Gastroesophageal sphincter (tissue), 3 donors: ENCODE results near the gene NTN3.

Source experiments
- POLR2A ChIP-seq, 2 donors: fragments of 450-650 bp; IDR thresholded peaks; one replicate each; pipeline ENCODE4 v1.6.1; 2017; ENCODE audit warnings: antibody characterized with exemption in 2 of 2, mild to moderate bottlenecking in 2 of 2, moderate library complexity in 1 of 2
- POLR2AphosphoS5 ChIP-seq: sonication (generic); formaldehyde crosslinking; IDR thresholded peaks from one replicate; pipeline ENCODE4 v1.6.1; 2017; ENCODE audit warnings: antibody characterized with exemption
- TF ChIP-seq, protein P1 (sequence below), 4 experiments: fragments of 200-600 bp in 2 of 4; fragments of 450-650 bp in 2 of 4; sonication (generic) in 1 of 4; IDR thresholded peaks; one replicate each; pipeline ENCODE4 v1.5.1; 2017 to 2019; ENCODE audit warnings: antibody characterized with exemption in 4 of 4, mild to moderate bottlenecking in 2 of 4, moderate library complexity in 2 of 4

DNA sequence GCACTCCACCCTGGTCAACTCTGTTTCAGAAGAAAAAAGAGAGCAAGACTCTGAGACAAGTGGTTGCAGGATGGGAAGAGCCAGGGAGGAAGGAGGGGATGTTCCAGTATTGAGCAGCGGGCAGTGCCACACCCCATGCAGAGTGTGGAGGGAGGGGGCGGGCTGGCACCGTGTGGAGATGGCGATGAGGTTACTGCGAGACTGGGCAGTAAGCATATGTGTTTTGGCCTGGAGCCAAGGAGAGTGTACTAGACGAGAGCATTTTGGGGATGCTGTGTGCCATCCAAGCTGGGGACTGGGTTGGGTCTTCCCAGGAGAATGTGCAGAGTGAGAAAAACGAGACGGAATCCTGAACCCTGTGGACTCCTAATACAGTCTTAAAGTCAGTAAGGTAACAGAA lies 7.2 kb downstream of the NTN3 start:
- TF ChIP-seq POLR2AphosphoS5 (no peak), POLR2A (IDR thresholded peaks at IDR 0.05) (no peak)
- TF ChIP-seq, protein P1, sequence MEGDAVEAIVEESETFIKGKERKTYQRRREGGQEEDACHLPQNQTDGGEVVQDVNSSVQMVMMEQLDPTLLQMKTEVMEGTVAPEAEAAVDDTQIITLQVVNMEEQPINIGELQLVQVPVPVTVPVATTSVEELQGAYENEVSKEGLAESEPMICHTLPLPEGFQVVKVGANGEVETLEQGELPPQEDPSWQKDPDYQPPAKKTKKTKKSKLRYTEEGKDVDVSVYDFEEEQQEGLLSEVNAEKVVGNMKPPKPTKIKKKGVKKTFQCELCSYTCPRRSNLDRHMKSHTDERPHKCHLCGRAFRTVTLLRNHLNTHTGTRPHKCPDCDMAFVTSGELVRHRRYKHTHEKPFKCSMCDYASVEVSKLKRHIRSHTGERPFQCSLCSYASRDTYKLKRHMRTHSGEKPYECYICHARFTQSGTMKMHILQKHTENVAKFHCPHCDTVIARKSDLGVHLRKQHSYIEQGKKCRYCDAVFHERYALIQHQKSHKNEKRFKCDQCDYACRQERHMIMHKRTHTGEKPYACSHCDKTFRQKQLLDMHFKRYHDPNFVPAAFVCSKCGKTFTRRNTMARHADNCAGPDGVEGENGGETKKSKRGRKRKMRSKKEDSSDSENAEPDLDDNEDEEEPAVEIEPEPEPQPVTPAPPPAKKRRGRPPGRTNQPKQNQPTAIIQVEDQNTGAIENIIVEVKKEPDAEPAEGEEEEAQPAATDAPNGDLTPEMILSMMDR (IDR thresholded peaks at IDR 0.05), result no peak
